GM12878 (cell line): ENCODE results near the gene FSTL4. TPM values are rescaled to one million over a fixed set of nuclear protein-coding genes. Genes with fewer than 3 reads are reported as not detected.

Source experiments
- ATAC-seq: fragments of 200-7000 bp; cut with Tn5 transposase; 3 replicates; pipeline ENCODE4 v1.9.1; 2020; ENCODE audit warnings: mild to moderate bottlenecking, moderate library complexity
- BruUV-seq: library from RNA; stranded (reverse); fragments of 400-500 nt; replicated peaks from 2 replicates; lab custom pipeline; 2021; lab: Mats Ljungman, UMichigan
- CTCF ChIA-PET: fragments of 300-600 bp; sonication (Branson Sonifier 250); formaldehyde crosslinking; extraction: SDS; loops from one replicate; lab custom pipeline; 2021; ENCODE audit warnings: inconsistent platforms; lab: Yijun Ruan, JAX
- POLR2A ChIA-PET: fragments of 350-600 bp; formaldehyde crosslinking; extraction: SDS; loops from one replicate; lab custom pipeline; 2021; ENCODE audit warnings: inconsistent platforms; lab: Charles Lee
- RAD21 ChIA-PET: fragments of 300-600 bp; sonication (Branson Sonifier 250); formaldehyde crosslinking; loops from one replicate; lab custom pipeline; 2023; ENCODE audit warnings: antibody characterized with exemption; ENCODE audit not compliant: unreplicated experiment; lab: Charles Lee
- SMC1A ChIA-PET: fragments of 300-600 bp; sonication (Branson Sonifier 250); formaldehyde crosslinking; loops from one replicate; lab custom pipeline; 2023; ENCODE audit not compliant: unreplicated experiment, uncharacterized antibody; lab: Charles Lee
- DNase-seq: peaks from one replicate; pipeline ENCODE4 v3.0.0-alpha.2; 2011; ENCODE audit warnings: low read depth, low spot score
- FAIRE-seq: peaks from 3 replicates; lab custom pipeline; 2011; peaks lifted over from hg19 to GRCh38; lab: Jason Lieb, UNC
- H2AFZ ChIP-seq: 2 replicates; pipeline ENCODE4 v1.6.0; 2011; ENCODE audit warnings: low read depth, low read length, control low read depth; ENCODE audit not compliant: control insufficient read depth
- H3K27ac ChIP-seq: 2 replicates; pipeline ENCODE4 v1.5.1; 2011; ENCODE audit warnings: control low read depth; ENCODE audit not compliant: control insufficient read depth, insufficient read depth
- H3K27me3 ChIP-seq, 2 experiments: replicated peaks in 1 of 2; 2 replicates each; pipeline versions ENCODE4 v1.6.0 to v1.6.1; 2011; ENCODE audit warnings: low read length in 1 of 2; ENCODE audit not compliant: control insufficient read depth in 2 of 2, insufficient read depth in 2 of 2
- H3K36me3 ChIP-seq, 2 experiments: 2 replicates each; pipeline ENCODE4 v1.5.1; 2011; ENCODE audit warnings: low read length in 1 of 2; ENCODE audit not compliant: control insufficient read depth in 2 of 2, insufficient read depth in 2 of 2
- H3K4me1 ChIP-seq: 2 replicates; pipeline ENCODE4 v1.6.1; 2011; ENCODE audit warnings: mild to moderate bottlenecking, low read length, moderate library complexity, mixed read lengths; ENCODE audit not compliant: control insufficient read depth, insufficient read depth
- H3K4me2 ChIP-seq: 2 replicates; pipeline ENCODE4 v1.6.0; 2011; ENCODE audit warnings: control low read depth; ENCODE audit not compliant: control insufficient read depth, insufficient read depth
- H3K4me3 ChIP-seq: fragments of 200-600 bp; sonication (generic); 2 replicates; pipeline ENCODE4 v1.5.1; 2016
- H3K79me2 ChIP-seq: 2 replicates; pipeline ENCODE4 v1.6.0; 2011; ENCODE audit warnings: low read length; ENCODE audit not compliant: control insufficient read depth, insufficient read depth
- H3K9ac ChIP-seq: 2 replicates; pipeline ENCODE4 v1.8.0; 2011; ENCODE audit warnings: low read length, control low read depth, mixed read lengths; ENCODE audit not compliant: control insufficient read depth, insufficient read depth
- H3K9me3 ChIP-seq: replicated peaks from 3 replicates; pipeline ENCODE4 v1.5.1; 2011; ENCODE audit warnings: mild to moderate bottlenecking, low read length; ENCODE audit not compliant: control insufficient read depth, insufficient read depth
- H4K20me1 ChIP-seq: 2 replicates; pipeline ENCODE4 v1.6.0; 2011; ENCODE audit not compliant: control insufficient read depth, insufficient read depth
- BRCA1 ChIP-seq: IDR thresholded peaks from 2 replicates; pipeline ENCODE4 v1.6.1; 2011; ENCODE audit warnings: low read depth, low read length, improper control_type of control experiment
- CREM ChIP-seq: IDR thresholded peaks from 2 replicates; pipeline ENCODE4 v1.6.1; 2014; ENCODE audit warnings: antibody characterized with exemption, low read depth
- HCFC1 ChIP-seq: fragments of 150-350 bp; IDR thresholded peaks from 2 replicates; pipeline ENCODE4 v1.6.1; 2014; ENCODE audit warnings: low read length
- NRF1 ChIP-seq: conservative IDR thresholded peaks from 2 replicates; pipeline ENCODE4 v1.6.1; 2011; ENCODE audit warnings: mild to moderate bottlenecking, low read depth, low read length, improper control_type of control experiment
- PAX5 ChIP-seq: IDR thresholded peaks from 2 replicates; pipeline ENCODE4 v1.6.1; 2011; ENCODE audit warnings: low read depth, low read length, borderline replicate concordance
- PRDM15 ChIP-seq: fragments of 450-650 bp; formaldehyde crosslinking; IDR thresholded peaks from 2 replicates; pipeline ENCODE4 v1.4.0; 2020; ENCODE audit warnings: mild to moderate bottlenecking, moderate library complexity
- RAD51 ChIP-seq: fragments of 450-650 bp; IDR thresholded peaks from 2 replicates; pipeline ENCODE4 v1.6.1; 2016; ENCODE audit warnings: moderate library complexity, mild to moderate bottlenecking, inconsistent platforms
- STAT1 ChIP-seq: fragments of 450-650 bp; conservative IDR thresholded peaks from 2 replicates; pipeline ENCODE4 v1.6.1; 2014; ENCODE audit warnings: antibody characterized with exemption, mild to moderate bottlenecking
- TCF3 ChIP-seq: IDR thresholded peaks from 2 replicates; pipeline ENCODE4 v1.6.1; 2012; ENCODE audit warnings: low read depth, mild to moderate bottlenecking, low read length, borderline replicate concordance; ENCODE audit not compliant: insufficient read depth
- WRNIP1 ChIP-seq: IDR thresholded peaks from 2 replicates; pipeline ENCODE4 v1.6.1; 2011; ENCODE audit warnings: low read depth, low read length, improper control_type of control experiment, borderline replicate concordance
- ZNF24 ChIP-seq: fragments of 450-650 bp; IDR thresholded peaks from 2 replicates; pipeline ENCODE4 v1.6.1; 2017; ENCODE audit warnings: antibody characterized with exemption, mild to moderate bottlenecking
- ZNF622 ChIP-seq: fragments of 450-650 bp; IDR thresholded peaks from 2 replicates; pipeline ENCODE4 v1.6.1; 2017; ENCODE audit warnings: mild to moderate bottlenecking, inconsistent platforms
- WGBS: methylation state at CpG from one replicate; pipeline ENCODE4 v1.1.6; 2016; ENCODE audit warnings: low lambda C conversion rate; ENCODE audit not compliant: insufficient replicate concordance, insufficient coverage; ENCODE audit errors: missing lambda C conversion rate; 5-methylcytosine and 5-hydroxymethylcytosine counted together
- in situ Hi-C: fragments of 300-500 bp; cut with MboI; formaldehyde crosslinking; loops from 9 replicates; pipeline ENCODE4 v1.14.3; 2018; ENCODE audit warnings: mixed read lengths
- intact Hi-C: fragments of 100-400 bp; cut with micrococcal nuclease; formaldehyde crosslinking; loops from one replicate; pipeline ENCODE4 v1.14.2; 2022; ENCODE audit not compliant: unreplicated experiment
- polyA plus RNA-seq, 11 experiments: library from polyadenylated mRNA; depleted of rRNA in 4 of 11; unstranded in 6 of 11; stranded (reverse) in 5 of 11; fragments of >200 nt; fragmentation: Nextera tagmentation in 4 of 11; fragmentation: Illumina TruSeq in 1 of 11; extraction: Ambion mirVana in 4 of 11; extraction: Trizol in 1 of 11; gene quantifications; 1 replicate in 1 of 11; 2 replicates in 10 of 11; pipeline versions ENCODE4 v1.2.1 to v1.2.3, GENCODE V29; 2011 to 2016; ENCODE audit warnings: inconsistent platforms in 2 of 11, missing spikeins in 2 of 11, low read depth in 1 of 11
- total RNA-seq, 4 experiments: library from RNA; depleted of rRNA in 3 of 4; stranded (reverse); fragments of >200 nt in 3 of 4; fragmentation: Illumina TruSeq in 1 of 4; extraction: Trizol in 1 of 4; gene quantifications; 2 replicates each; pipeline versions ENCODE4 v1.2.1 to v1.2.3, GENCODE V29; 2013 to 2021

FSTL4 gene
- total and polyA plus RNA-seq, 10 of the 15 experiments (the other 5 are each of a cell fraction or from before 2014, with no cell fraction given): 0.01 to 0.79 (median 0.21) TPM; not detected in 6

DNA sequence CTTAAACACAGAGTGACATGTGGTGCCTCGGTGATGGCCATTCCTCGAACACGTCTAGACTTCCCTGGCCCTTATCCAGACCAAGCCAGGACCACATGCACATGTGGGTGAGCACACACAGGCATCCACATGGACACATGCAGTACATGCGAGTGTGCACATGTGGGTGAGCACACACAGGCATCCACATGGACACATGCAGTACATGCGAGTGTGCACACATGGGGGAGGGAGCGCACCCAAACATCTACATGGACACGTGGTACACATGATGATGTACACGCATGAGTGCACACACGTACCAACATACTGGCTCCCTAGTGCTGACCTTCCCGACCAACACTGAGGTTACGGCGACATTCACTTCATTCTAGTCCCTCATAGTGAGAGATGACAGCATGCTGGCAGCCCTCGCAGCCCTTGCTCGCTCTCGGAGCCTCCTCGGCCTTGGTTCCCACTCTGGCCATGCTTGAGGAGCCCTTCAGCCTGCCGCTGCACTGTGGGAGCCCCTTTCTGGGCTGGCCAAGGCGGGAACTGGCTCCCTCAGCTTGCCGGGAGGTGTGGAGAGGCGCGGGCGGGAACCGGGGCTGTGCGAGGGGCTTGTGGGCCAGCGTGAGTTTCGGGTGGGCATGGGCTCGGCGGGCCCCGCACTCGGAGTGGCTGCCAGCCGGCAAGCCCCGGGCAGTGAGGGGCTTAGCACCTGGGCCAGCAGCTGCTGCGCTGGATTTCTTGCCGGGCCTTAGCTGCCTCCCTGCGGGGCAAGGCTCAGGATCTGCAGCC lies 373.7 kb downstream of the FSTL4 start:
- no peak for ATAC-seq
- no peak for DNase-seq

GRCh38 chr5:133236976-133237375 lies 375.4 kb downstream of the FSTL4 start:
- no peaks in the 10 kb centered on the region for H3K79me2 ChIP-seq
- no peak overlapping the region for H2AFZ ChIP-seq
- no peaks in the 10 kb centered on the region for H4K20me1 ChIP-seq
- no TSS peak for BruUV-seq
- ChIA-PET RAD21 (interaction anchor here (1.1 kb wide), 1 partner anchor 119 kb away, joined by 3 read pairs; no protein-coding TSS in a partner anchor), CTCF (no interaction called here), POLR2A (no interaction called here), SMC1A (interaction anchor here (1.5 kb wide), 1 partner anchor 114 kb away, joined by 3 read pairs; no protein-coding TSS in a partner anchor)
- intact Hi-C loops: no loop called here
- ATAC-seq (no peak), FAIRE-seq (no peak), DNase-seq (no peak)
- no peak overlapping the region for H3K27ac ChIP-seq
- H3K9ac ChIP-seq: no peak overlapping the region
- no peak overlapping the region for H3K4me3 ChIP-seq
- no peak overlapping the region for H3K4me2 ChIP-seq
- no peaks in the 10 kb centered on the region for H3K36me3 ChIP-seq
- H3K4me1 ChIP-seq: peaks cover 20% of the 10 kb centered on the region
- no peaks in the 10 kb centered on the region; the same call in 2 of the 3 replicates for H3K9me3 ChIP-seq
- 34% methylated on average over 11 of the region's 12 CpGs for WGBS
- in situ Hi-C loops: no loop called here
- H3K27me3 ChIP-seq: no peaks in the 10 kb centered on the region
- TF ChIP-seq STAT1: no peak
- no peak for TF ChIP-seq WRNIP1
- no peak for TF ChIP-seq PRDM15 (CRISPR knock-in tag)
- no peak for TF ChIP-seq TCF3
- no peak for TF ChIP-seq CREM
- no peak for TF ChIP-seq BRCA1
- TF ChIP-seq ZNF24: no peak
- no peak for TF ChIP-seq ZNF622
- no peak for TF ChIP-seq NRF1

More for the DNA sequence above, 373.7 kb downstream of the FSTL4 start:
- FAIRE-seq: no peak
- Histone ChIP-seq H2AFZ (no peak overlapping the region), H3K27me3 (no peaks in the 10 kb centered on the region), H4K20me1 (no peaks in the 10 kb centered on the region), H3K36me3 (no peaks in the 10 kb centered on the region), H3K9me3 (no peaks in the 10 kb centered on the region; the same call in 2 of the 3 replicates)
- intact Hi-C loops: no loop called here
- SMC1A ChIA-PET: interaction anchor here (0.6 to 1.1 kb wide), 4 partner anchors 8 to 128 kb away, joined by 3 to 6 read pairs (median 3); no protein-coding TSS in a partner anchor
- TF ChIP-seq PAX5 (0 out of 2 replicates have a peak, but pooled peaks have one; percentile 9), HCFC1 (no peak), RAD51 (no peak)
- TF ChIP-seq, all 136 proteins: peak for 1
- ChIA-PET CTCF (interaction anchor here (1.0 to 3.1 kb wide), 2 partner anchors 10 to 134 kb away, joined by 8 to 9 read pairs; no protein-coding TSS in a partner anchor), POLR2A (interaction anchor here (0.6 kb wide), 1 partner anchor 276 kb away, joined by 4 read pairs; the partner anchor contains the start of gene AFF4), RAD21 (interaction anchor here (1.4 to 1.8 kb wide), 2 partner anchors 126 to 128 kb away, joined by 3 to 4 read pairs; no protein-coding TSS in a partner anchor)
- no peak overlapping the region for H3K4me2 ChIP-seq
- no TSS peak for BruUV-seq
- H3K9ac ChIP-seq: no peak overlapping the region
- H3K4me3 ChIP-seq: no peak overlapping the region
- in situ Hi-C loops: no loop called here
- 93% methylated on average over 19 of the region's 35 CpGs for WGBS
- H3K79me2 ChIP-seq: no peaks in the 10 kb centered on the region
- H3K4me1 ChIP-seq: peaks cover 32% of the 10 kb centered on the region
- H3K27ac ChIP-seq: no peak overlapping the region
